Adrenal gland (tissue), 19 donors: ENCODE measurements around the gene PARPBP. TPM values are rescaled to one million over a fixed set of nuclear protein-coding genes. Genes with fewer than 3 reads are reported as not detected.
"Not testable (repeated sequence)": the region's sequence is repeated elsewhere in the genome, so short reads cannot be mapped to it uniquely, and the experiment has no call there.

Experiments
- DNase-seq, 7 donors: peaks; one replicate each; pipeline ENCODE4 v3.0.0-alpha.2; 2019 to 2020
- H3K27ac ChIP-seq, 5 donors: fragments of 200-600 bp; sonication (generic) in 4 of 5; 1 replicate in 3 of 5; 2 replicates in 2 of 5; pipeline versions ENCODE4 v1.5.1 to v1.8.0; 2016 to 2020; ENCODE audit warnings: mild to moderate bottlenecking in 1 of 5
- H3K27me3 ChIP-seq: fragments of 200-600 bp; 2 replicates; pipeline ENCODE4 v1.8.0; 2021
- H3K36me3 ChIP-seq, 2 donors: fragments of 200-600 bp; replicated peaks in 1 of 2; 1 replicate in 1 of 2; 2 replicates in 1 of 2; pipeline versions ENCODE4 v1.5.1 to v1.8.0; 2018 to 2022
- H3K4me1 ChIP-seq, 2 donors: fragments of 200-600 bp; replicated peaks in 1 of 2; 1 replicate in 1 of 2; 2 replicates in 1 of 2; pipeline versions ENCODE4 v1.5.1 to v1.8.0; 2018 to 2021
- H3K4me3 ChIP-seq, 4 donors: fragments of 200-600 bp; sonication (generic) in 3 of 4; one replicate each; pipeline ENCODE4 v1.5.1; 2016 to 2018
- H3K9me3 ChIP-seq, 3 donors: fragments of 200-600 bp; sonication (generic) in 1 of 3; replicated peaks in 1 of 3; 1 replicate in 2 of 3; 2 replicates in 1 of 3; pipeline versions ENCODE4 v1.5.1 to v1.8.0; 2016 to 2021
- CTCF ChIP-seq, 6 experiments: fragments of 450-650 bp in 4 of 6; fragments of 200-600 bp in 2 of 6; sonication (generic) in 1 of 6; IDR thresholded peaks; 1 replicate in 5 of 6; 2 replicates in 1 of 6; pipeline versions ENCODE4 v1.5.1 to v1.8.0; 2016 to 2021; ENCODE audit warnings: antibody characterized with exemption in 6 of 6, mild to moderate bottlenecking in 2 of 6, moderate library complexity in 1 of 6
- POLR2A ChIP-seq, 2 donors: fragments of 450-650 bp; IDR thresholded peaks; one replicate each; pipeline ENCODE4 v1.6.1; 2017; ENCODE audit warnings: antibody characterized with exemption in 2 of 2, mild to moderate bottlenecking in 2 of 2, moderate library complexity in 1 of 2
- WGBS, 4 donors: extraction: QIAGEN DNeasy Blood & Tissue Kit in 2 of 4; methylation state at CpG; one replicate each; pipeline versions ENCODE4 v1.1.5 to v1.1.7; 2013 to 2017; 5-methylcytosine and 5-hydroxymethylcytosine counted together
- intact Hi-C, 2 donors: fragments of 100-400 bp; cut with DNase I; formaldehyde crosslinking; loops; one replicate each; pipeline versions ENCODE4 v1.14.1 to v1.15.0; 2022 to 2023
- long read RNA-seq, 10 donors: library from polyadenylated mRNA in 3 of 10; unstranded in 2 of 10; stranded (forward) in 1 of 10; transcript quantifications; one replicate each; pipeline ENCODE4 v2.0.0 and lab custom pipeline, GENCODE V29; 2021 to 2026
- polyA plus RNA-seq, 3 donors: library from polyadenylated mRNA; stranded (reverse); fragments of 200-250 nt in 2 of 3; fragments of 350-450 nt in 1 of 3; fragmentation: Illumina TruSeq in 1 of 3; extraction: RNeasy Lipid Tissue Mini Kit (QIAGEN cat#74804) in 1 of 3; gene quantifications; one replicate each; pipeline ENCODE4 v1.2.3, GENCODE V29; 2013 to 2014
- total RNA-seq, 9 donors: library from RNA; depleted of rRNA in 4 of 9; stranded (reverse); fragments of >200 nt in 4 of 9; fragments of 120-200 nt in 1 of 9; fragmentation: NEBNext Ultra II Directional in 1 of 9; extraction: Animal tissue kit (Norgen Biotek cat#: 25700) in 1 of 9; gene quantifications; one replicate each; pipeline versions ENCODE4 v1.1.0 to v1.2.4, GENCODE V29; 2013 to 2023
- donor health status: healthy with polysubstance abuse.
- donor health status: Bipolar disorder and iron deficiency.
- donor health status: DM: yes; HTN: yes; CAD: no.
- donor health status: DM: no; HTN: no; CAD: no.
- donor health status: DM: no; HTN: no; CAD: no.
- donor health status: DM: yes; HTN: yes; CAD: no.

The PARPBP gene
- total RNA-seq (1 to 10 TPM in 8 of 9 donors, under 1 TPM in 1; 0.67 to 7.8 (median 1.4) TPM), polyA plus RNA-seq (1 to 10 TPM in 2 of 3 donors, under 1 TPM in 1; 0.80 to 2.8 (median 1.3) TPM)
- long read RNA-seq, donor 1 = 0 reads
- long read RNA-seq, donor 2, partial matches to known transcripts = 0 of 1 reads
- long read RNA-seq, donor 2, other reads (novel, unspliced or antisense) = 0 of 1 reads
- long read RNA-seq, donor 3 = 0 reads
- long read RNA-seq, donor 4, partial matches to known transcripts = 0 of 1 reads
- long read RNA-seq, donor 4, other reads (novel, unspliced or antisense) = 1 of 1 reads
- long read RNA-seq, donor 5, partial matches to known transcripts = 0 of 4 reads
- long read RNA-seq, donor 5, other reads (novel, unspliced or antisense) = 3 of 4 reads
- long read RNA-seq, donor 6, partial matches to known transcripts = 1 of 3 reads
- long read RNA-seq, donor 6, other reads (novel, unspliced or antisense) = 2 of 3 reads
- long read RNA-seq, donor 7 = 0 reads
- long read RNA-seq, donor 8, partial matches to known transcripts = 6 of 8 reads
- long read RNA-seq, donor 8, other reads (novel, unspliced or antisense) = 0 of 8 reads
- long read RNA-seq, donor 9 = 0 reads
- long read RNA-seq, donor 10 = 0 reads

DNA sequence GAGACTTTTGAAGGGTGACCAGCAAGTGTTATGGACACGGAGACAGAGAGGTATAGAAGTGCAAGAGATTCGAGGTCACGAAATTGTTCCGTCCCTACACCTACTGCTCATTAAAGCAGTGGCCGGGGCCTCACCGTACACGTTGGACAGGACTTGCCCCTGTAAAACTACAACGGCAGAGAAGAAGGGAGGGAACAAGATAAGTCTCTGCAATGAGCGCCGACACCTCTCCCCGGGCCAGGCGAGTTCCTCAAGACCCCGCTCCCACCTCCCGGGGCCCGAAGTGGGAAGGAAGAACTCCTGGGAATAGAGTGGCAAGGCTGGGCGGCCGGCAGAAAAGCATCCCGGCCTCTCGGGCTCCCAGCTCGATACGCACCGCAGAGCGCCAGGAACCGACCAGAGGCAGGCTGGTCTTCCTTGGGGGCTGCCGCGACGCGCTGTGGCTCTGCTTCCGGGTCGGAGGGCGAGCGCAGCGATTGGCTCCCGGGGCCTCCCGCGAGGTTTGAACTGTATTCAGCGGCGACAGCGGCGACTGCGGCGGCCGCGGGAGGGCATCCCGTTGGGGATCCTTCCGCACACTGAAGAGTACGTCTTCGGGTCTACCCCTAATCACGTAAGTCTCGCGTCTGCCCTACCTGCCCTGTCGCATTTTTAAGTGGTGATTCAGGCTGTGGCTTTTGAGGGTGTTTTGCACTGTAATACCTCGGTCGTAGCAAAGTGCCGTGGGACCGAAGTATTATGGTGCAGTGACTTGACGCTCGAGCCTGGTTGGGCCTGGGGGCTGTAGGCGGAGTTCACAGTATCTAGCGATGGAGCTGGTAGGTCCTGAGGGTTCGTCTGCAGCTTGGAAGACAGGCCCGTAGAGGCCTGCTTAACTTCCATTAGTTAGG, at the start of gene PARPBP, which contains the start of gene NUP37:
TSS of gene PARPBP (plus strand) at position 510 of the 890 bp plus-strand sequence. CDS start 3,706 bp downstream, outside the sequence.
TSS of gene NUP37 (minus strand) at position 441 of the 890 bp plus-strand sequence. CDS start 1,596 bp downstream, outside the sequence.
- Histone ChIP-seq H3K9me3 (no peaks in the 10 kb centered on the region), H3K4me3 (peak within 1 kb of the TSS; percentile 7 to 88 (median 60)), H3K4me1 (peaks cover 6 to 17% of the 10 kb centered on the region in 2 donors), H3K27ac (peak within 1 kb of the TSS in 4 of 5 donors; percentile 30 to 86 (median 54)), H3K27me3 (no peaks in the 10 kb centered on the region), H3K36me3 (peaks cover 0 to 21% of the 10 kb centered on the region in 2 donors)
- WGBS, 4 donors = 0 to 1% (median 0%) methylated on average over 18 to 62 of the region's 62 CpGs
- DNase-seq = peak; percentile 85 to 94 (median 89)
- intact Hi-C loops = no loop called here
- TF ChIP-seq POLR2A (IDR thresholded peaks at IDR 0.05) (peak; percentile 29 to 61), CTCF (IDR thresholded peaks at IDR 0.05) (peak in 1 of 6 experiments; percentile 18)

DNA sequence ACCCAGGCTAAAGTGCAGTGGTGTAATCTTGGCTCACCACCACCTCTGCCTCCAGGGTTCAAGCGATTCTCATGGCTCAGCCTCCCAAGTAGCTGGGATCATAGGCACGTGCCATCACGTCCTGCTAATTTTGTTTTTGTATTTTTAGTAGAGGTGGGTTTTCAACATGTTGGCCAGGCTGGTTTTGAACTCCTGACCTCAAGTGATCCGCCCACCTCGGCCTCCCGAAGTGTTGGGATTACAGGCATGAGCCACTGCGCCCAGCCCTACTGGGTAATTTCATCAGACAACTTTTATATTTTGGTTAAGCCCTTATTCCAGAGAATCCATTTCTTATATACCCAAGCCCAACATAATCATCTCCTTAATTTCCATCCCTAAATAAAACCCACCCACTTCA, 47.9 kb upstream of the PARPBP start:
- H3K36me3 ChIP-seq, H3K4me3 ChIP-seq, DNase-seq, H3K27ac ChIP-seq, intact Hi-C loops, H3K27me3 ChIP-seq, H3K4me1 ChIP-seq, H3K9me3 ChIP-seq: not testable (repeated sequence)
- 94 to 97% (median 95%) methylated on average over 7 of the region's 7 CpGs for WGBS, 4 donors

- TF ChIP-seq POLR2A (IDR thresholded peaks at IDR 0.05) (no peak), CTCF (IDR thresholded peaks at IDR 0.05) (no peak)
- Histone ChIP-seq H3K27me3 (no peaks in the 10 kb centered on the region), H3K36me3 (peaks cover 0 to 4% of the 10 kb centered on the region in 2 donors), H3K4me3 (no peak overlapping the region), H3K4me1 (no peaks in the 10 kb centered on the region), H3K27ac (no peak overlapping the region), H3K9me3 (no peaks in the 10 kb centered on the region)
- 96 to 100% (median 97%) methylated on average over 4 of the region's 4 CpGs for WGBS, 4 donors
- intact Hi-C loops = no loop called here
- no peak for DNase-seq
Measured at GRCh38 chr12:102080842-102081241, 39.1 kb upstream of the PARPBP start.

DNA sequence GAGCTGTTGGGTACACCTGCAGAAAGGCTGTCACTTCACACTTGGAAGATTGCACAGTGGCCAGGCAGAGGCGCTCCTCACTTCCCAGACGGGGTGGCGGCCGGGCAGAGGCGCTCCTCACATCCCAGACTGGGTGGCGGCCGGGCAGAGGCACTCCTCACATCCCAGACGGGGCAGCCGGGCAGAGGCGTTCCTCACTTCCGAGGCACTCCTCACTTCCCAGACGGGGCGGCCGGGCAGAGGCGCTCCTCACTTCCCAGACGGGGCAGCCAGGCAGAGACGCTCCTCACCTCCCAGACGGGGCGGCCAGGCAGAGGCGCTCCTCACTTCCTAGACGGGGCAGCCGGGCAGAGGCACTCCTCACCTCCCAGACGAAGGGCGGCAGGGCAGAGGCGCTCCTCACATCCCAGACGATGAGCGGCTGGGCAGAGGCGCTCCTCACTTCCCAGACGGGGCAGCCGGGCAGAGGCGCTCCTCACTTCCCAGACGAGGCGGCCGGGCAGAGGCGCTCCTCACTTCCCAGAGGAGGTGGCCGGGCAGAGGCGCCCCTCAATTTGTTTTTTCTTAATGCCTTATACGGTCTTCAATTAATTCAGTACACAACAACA, 30.7 kb upstream of the PARPBP start:
- intact Hi-C loops, H3K36me3 ChIP-seq, H3K9me3 ChIP-seq, H3K4me3 ChIP-seq, H3K27me3 ChIP-seq, H3K4me1 ChIP-seq, DNase-seq, H3K27ac ChIP-seq: not testable (repeated sequence)
- WGBS, 4 donors = 97 to 100% (median 98%) methylated on average over 10 to 38 of the region's 38 CpGs
